K562 (cell line): ENCODE results near the gene SYNJ2. TPM values are rescaled to one million over a fixed set of nuclear protein-coding genes. Genes with fewer than 3 reads are reported as not detected.

Experiments used
- ARID2 ChIP-seq: fragments of 450-650 bp; IDR thresholded peaks from 2 replicates; pipeline ENCODE4 v1.6.1; 2017; ENCODE audit warnings: antibody characterized with exemption, mild to moderate bottlenecking
- BRD9 ChIP-seq: fragments of 450-650 bp; IDR thresholded peaks from 2 replicates; pipeline ENCODE4 v1.6.1; 2018; ENCODE audit warnings: low read depth; ENCODE audit not compliant: partially characterized antibody
- HNRNPL ChIP-seq: fragments of 200-400 bp; formaldehyde crosslinking; IDR thresholded peaks from 2 replicates; pipeline ENCODE4 v1.6.1; 2017; ENCODE audit warnings: low read depth, mild to moderate bottlenecking, low read length
- L3MBTL2 ChIP-seq: fragments of 450-650 bp; IDR thresholded peaks from 2 replicates; pipeline ENCODE4 v1.6.1; 2016; ENCODE audit warnings: mild to moderate bottlenecking, moderate library complexity
- PHB ChIP-seq: fragments of 250-450 bp; sonication (Bioruptor Pico); IDR thresholded peaks from 2 replicates; pipeline ENCODE4 v1.5.0; 2021
- POLR2AphosphoS2 ChIP-seq: IDR thresholded peaks from 2 replicates; pipeline ENCODE4 v1.6.1; 2012; ENCODE audit warnings: low read length, improper control_type of control experiment
- PREB ChIP-seq: sonication (generic); formaldehyde crosslinking; IDR thresholded peaks from 2 replicates; pipeline ENCODE4 v1.8.1; 2023; ENCODE audit warnings: mild to moderate bottlenecking, missing genetic modification reagents
- XRCC3 ChIP-seq: fragments of 450-650 bp; IDR thresholded peaks from 2 replicates; pipeline ENCODE4 v1.6.1; 2017; ENCODE audit warnings: mild to moderate bottlenecking, moderate library complexity
- ZNF24 ChIP-seq: fragments of 450-650 bp; IDR thresholded peaks from 2 replicates; pipeline ENCODE4 v1.6.1; 2016
- ZNF3 ChIP-seq: fragments of 250-450 bp; sonication (Bioruptor Pico); IDR thresholded peaks from 2 replicates; pipeline ENCODE4 v1.5.0; 2021; ENCODE audit warnings: mild to moderate bottlenecking, moderate library complexity
- polyA plus RNA-seq, 8 experiments: library from polyadenylated mRNA; depleted of rRNA in 4 of 8; stranded (reverse) in 5 of 8; unstranded in 3 of 8; fragments of >200 nt; fragmentation: Nextera tagmentation in 2 of 8; fragmentation: Illumina TruSeq in 1 of 8; extraction: Ambion mirVana in 2 of 8; extraction: Trizol in 1 of 8; gene quantifications; 2 replicates each; pipeline versions ENCODE4 v1.2.1 to v1.2.3, GENCODE V29; 2011 to 2014; ENCODE audit warnings: inconsistent platforms in 1 of 8, missing spikeins in 1 of 8
- total RNA-seq, 7 experiments: library from RNA; depleted of rRNA in 6 of 7; stranded (reverse); fragments of >200 nt in 6 of 7; fragmentation: Illumina TruSeq in 2 of 7; extraction: Trizol in 2 of 7; gene quantifications; 2 replicates each; pipeline versions ENCODE4 v1.2.1 to v1.2.3, GENCODE V29; 2011 to 2021; ENCODE audit warnings: low replicate concordance in 1 of 7
- TF ChIP-seq, protein P1 (sequence below), 2 experiments: fragments of 450-650 bp; formaldehyde crosslinking in 1 of 2; IDR thresholded peaks; 2 replicates each; pipeline versions ENCODE4 v1.4.0 to v1.6.1; 2014 to 2020; ENCODE audit warnings: mild to moderate bottlenecking in 2 of 2, borderline replicate concordance in 1 of 2, low read depth in 1 of 2
- TF ChIP-seq, protein P2 (sequence below): sonication (generic); formaldehyde crosslinking; IDR thresholded peaks from 2 replicates; pipeline ENCODE4 v1.8.0; 2022; ENCODE audit warnings: mild to moderate bottlenecking, missing genetic modification reagents
- TF ChIP-seq, protein P3 (sequence below): fragments of 450-650 bp; formaldehyde crosslinking; IDR thresholded peaks from 2 replicates; pipeline ENCODE4 v1.4.0; 2022; ENCODE audit warnings: missing genetic modification characterization

The SYNJ2 gene
- total and polyA plus RNA-seq, 9 of the 15 experiments (the other 6 are each of a cell fraction or from before 2014, with no cell fraction given) = 3.0 to 27.7 (median 17.8) TPM

DNA sequence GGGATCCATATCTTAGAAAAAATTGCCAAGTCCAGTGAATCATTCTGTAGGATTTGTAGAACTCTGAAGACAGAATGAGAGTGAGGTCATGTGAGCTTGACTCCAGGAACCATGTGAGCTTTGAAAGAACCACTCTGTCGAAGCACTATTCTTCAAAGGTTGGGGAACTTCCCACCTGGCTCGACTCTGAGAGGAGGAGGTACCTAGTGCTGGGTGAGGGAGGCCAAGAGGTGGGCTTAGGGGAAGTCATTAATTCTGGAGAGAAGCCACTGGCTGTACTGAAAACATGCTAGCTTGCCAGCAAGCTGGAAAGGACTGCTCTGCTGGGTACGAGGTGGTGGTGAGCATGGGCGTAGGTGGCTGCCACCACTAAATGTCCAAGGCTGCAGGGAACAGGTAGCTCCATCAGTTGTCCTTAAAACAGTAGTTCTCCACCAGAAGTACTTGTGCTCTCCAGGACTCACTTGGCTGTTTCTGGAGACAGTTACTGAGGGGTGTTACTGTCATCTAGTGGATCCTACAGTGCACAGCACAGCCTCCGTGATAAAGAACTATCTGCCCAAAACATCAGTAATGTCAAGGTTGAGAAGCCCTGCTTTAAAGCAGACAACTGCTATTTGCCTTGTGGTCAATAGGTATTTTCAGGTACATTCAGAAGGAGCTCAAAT, 34.7 kb upstream of the SYNJ2 start (continued):
- TF ChIP-seq, protein P1, sequence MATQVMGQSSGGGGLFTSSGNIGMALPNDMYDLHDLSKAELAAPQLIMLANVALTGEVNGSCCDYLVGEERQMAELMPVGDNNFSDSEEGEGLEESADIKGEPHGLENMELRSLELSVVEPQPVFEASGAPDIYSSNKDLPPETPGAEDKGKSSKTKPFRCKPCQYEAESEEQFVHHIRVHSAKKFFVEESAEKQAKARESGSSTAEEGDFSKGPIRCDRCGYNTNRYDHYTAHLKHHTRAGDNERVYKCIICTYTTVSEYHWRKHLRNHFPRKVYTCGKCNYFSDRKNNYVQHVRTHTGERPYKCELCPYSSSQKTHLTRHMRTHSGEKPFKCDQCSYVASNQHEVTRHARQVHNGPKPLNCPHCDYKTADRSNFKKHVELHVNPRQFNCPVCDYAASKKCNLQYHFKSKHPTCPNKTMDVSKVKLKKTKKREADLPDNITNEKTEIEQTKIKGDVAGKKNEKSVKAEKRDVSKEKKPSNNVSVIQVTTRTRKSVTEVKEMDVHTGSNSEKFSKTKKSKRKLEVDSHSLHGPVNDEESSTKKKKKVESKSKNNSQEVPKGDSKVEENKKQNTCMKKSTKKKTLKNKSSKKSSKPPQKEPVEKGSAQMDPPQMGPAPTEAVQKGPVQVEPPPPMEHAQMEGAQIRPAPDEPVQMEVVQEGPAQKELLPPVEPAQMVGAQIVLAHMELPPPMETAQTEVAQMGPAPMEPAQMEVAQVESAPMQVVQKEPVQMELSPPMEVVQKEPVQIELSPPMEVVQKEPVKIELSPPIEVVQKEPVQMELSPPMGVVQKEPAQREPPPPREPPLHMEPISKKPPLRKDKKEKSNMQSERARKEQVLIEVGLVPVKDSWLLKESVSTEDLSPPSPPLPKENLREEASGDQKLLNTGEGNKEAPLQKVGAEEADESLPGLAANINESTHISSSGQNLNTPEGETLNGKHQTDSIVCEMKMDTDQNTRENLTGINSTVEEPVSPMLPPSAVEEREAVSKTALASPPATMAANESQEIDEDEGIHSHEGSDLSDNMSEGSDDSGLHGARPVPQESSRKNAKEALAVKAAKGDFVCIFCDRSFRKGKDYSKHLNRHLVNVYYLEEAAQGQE (IDR thresholded peaks at IDR 0.05; ENCODE audit: borderline replicate concordance) = peak; percentile 74
- TF ChIP-seq, protein P1 (CRISPR knock-in tag; IDR thresholded peaks at IDR 0.05; ENCODE audit: low read depth) = no peak
- TF ChIP-seq ZNF24 = peak; percentile 44; the same call in 1 of the 2 replicates
- TF ChIP-seq L3MBTL2 = peak; percentile 76
- no peak for TF ChIP-seq BRD9
- 0 out of 2 replicates have a peak, but pooled peaks have one; percentile 48 for TF ChIP-seq ARID2
- TF ChIP-seq PREB (CRISPR knock-in tag) = no peak
- TF ChIP-seq ZNF3 (CRISPR knock-in tag) = no peak
- TF ChIP-seq, protein P2, sequence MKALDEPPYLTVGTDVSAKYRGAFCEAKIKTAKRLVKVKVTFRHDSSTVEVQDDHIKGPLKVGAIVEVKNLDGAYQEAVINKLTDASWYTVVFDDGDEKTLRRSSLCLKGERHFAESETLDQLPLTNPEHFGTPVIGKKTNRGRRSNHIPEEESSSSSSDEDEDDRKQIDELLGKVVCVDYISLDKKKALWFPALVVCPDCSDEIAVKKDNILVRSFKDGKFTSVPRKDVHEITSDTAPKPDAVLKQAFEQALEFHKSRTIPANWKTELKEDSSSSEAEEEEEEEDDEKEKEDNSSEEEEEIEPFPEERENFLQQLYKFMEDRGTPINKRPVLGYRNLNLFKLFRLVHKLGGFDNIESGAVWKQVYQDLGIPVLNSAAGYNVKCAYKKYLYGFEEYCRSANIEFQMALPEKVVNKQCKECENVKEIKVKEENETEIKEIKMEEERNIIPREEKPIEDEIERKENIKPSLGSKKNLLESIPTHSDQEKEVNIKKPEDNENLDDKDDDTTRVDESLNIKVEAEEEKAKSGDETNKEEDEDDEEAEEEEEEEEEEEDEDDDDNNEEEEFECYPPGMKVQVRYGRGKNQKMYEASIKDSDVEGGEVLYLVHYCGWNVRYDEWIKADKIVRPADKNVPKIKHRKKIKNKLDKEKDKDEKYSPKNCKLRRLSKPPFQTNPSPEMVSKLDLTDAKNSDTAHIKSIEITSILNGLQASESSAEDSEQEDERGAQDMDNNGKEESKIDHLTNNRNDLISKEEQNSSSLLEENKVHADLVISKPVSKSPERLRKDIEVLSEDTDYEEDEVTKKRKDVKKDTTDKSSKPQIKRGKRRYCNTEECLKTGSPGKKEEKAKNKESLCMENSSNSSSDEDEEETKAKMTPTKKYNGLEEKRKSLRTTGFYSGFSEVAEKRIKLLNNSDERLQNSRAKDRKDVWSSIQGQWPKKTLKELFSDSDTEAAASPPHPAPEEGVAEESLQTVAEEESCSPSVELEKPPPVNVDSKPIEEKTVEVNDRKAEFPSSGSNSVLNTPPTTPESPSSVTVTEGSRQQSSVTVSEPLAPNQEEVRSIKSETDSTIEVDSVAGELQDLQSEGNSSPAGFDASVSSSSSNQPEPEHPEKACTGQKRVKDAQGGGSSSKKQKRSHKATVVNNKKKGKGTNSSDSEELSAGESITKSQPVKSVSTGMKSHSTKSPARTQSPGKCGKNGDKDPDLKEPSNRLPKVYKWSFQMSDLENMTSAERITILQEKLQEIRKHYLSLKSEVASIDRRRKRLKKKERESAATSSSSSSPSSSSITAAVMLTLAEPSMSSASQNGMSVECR (CRISPR knock-in tag) = peak; percentile 37; the same call in 1 of the 2 replicates
- no peak for TF ChIP-seq HNRNPL
- TF ChIP-seq PHB = no peak
- TF ChIP-seq XRCC3 = no peak
- TF ChIP-seq, protein P3, sequence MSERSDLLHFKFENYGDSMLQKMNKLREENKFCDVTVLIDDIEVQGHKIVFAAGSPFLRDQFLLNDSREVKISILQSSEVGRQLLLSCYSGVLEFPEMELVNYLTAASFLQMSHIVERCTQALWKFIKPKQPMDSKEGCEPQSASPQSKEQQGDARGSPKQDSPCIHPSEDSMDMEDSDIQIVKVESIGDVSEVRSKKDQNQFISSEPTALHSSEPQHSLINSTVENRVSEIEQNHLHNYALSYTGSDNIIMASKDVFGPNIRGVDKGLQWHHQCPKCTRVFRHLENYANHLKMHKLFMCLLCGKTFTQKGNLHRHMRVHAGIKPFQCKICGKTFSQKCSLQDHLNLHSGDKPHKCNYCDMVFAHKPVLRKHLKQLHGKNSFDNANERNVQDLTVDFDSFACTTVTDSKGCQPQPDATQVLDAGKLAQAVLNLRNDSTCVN (CRISPR knock-in tag) = no peak
- TF ChIP-seq POLR2AphosphoS2 = peak; percentile 70
